ENCODE data around the gene ABCB9.

DNA sequence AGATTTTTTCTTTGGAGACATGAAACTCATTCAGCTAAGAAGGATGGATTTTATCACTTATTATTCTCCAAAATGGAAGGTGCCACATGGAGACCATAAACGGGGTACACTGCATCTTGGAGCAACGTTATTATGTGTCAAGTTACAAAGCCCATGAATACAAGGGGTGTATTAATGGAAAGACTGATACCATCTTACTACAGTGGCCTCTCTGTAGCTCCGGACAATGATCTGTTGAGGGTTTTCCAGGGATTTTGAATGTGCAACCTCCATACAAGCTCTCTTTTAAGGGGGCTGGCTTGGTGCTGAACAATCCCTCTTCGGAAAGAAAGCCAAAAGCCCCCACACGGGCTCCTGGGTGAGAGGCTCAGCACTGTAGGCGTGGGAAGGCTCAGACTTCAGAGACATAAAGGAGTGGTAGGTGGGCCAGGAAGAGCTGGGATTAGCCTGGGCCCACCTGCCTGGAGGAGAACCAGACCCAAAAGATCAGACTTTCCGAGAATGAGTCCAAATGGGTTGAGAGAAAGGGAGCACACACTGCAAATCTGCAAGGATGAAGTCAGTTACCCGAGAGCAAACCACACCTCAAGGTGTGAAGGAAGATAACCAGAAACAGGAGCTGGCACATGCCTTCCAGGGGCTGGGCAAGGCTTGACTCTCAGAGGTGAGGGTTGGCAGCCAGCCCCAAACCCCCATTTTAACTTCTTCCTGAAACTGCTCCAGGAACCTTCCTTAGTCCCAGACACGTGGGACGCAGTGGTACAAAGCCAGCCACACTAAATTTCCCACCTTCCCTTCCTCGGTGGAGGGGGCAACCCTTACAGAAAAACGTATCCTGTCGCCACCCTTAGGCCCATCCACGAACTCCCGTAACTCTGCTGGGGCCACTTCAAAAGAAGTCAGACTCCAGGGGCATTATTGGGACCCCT is 71.8 kb downstream of the ABCB9 start:
- TF ChIP-seq POLR2A (IDR thresholded peaks at IDR 0.05): peak in 1 of 2 donors; percentile 36
- TF ChIP-seq, protein P1, sequence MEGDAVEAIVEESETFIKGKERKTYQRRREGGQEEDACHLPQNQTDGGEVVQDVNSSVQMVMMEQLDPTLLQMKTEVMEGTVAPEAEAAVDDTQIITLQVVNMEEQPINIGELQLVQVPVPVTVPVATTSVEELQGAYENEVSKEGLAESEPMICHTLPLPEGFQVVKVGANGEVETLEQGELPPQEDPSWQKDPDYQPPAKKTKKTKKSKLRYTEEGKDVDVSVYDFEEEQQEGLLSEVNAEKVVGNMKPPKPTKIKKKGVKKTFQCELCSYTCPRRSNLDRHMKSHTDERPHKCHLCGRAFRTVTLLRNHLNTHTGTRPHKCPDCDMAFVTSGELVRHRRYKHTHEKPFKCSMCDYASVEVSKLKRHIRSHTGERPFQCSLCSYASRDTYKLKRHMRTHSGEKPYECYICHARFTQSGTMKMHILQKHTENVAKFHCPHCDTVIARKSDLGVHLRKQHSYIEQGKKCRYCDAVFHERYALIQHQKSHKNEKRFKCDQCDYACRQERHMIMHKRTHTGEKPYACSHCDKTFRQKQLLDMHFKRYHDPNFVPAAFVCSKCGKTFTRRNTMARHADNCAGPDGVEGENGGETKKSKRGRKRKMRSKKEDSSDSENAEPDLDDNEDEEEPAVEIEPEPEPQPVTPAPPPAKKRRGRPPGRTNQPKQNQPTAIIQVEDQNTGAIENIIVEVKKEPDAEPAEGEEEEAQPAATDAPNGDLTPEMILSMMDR (IDR thresholded peaks at IDR 0.05): no peak
